ENCODE measurements around the gene GDPD5. TPM values are rescaled to one million over a fixed set of nuclear protein-coding genes. Genes with fewer than 3 reads are reported as not detected.

Gene GDPD5
- total and polyA plus RNA-seq, 10 of the 15 experiments (the other 5 are each of a cell fraction or from before 2014, with no cell fraction given) = 0.10 to 30.0 (median 6.7) TPM

DNA sequence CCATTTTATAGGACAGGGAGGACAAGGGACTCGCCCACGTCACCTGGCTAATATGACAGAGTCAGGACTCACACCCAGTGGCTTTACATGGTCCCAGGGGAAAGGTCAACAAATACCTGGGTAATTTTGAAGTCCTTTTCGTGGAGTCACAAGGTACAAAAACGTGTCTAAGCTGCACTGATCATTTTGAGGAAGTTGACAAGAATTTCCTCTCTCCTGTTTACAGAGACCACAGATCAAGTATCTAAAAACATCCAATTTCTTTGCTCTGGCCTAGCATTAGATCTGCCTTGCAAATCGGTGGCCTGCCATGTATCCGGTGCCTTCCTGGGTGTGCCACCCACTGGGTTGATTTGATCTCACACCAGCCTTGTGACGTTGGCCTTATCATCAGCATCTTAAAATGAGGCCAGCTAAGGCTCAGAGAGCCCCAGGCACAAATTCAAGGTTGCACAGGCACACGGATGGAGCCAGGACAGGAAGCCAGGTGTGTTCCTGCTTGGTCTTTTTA is 17.6 kb downstream of the GDPD5 start:
- intact Hi-C loops (cut with micrococcal nuclease; ENCODE audit: unreplicated experiment) = no loop called here
- Histone ChIP-seq H3K4me2 (ENCODE audit: control insufficient read depth, insufficient read depth) (0 out of 2 replicates have a peak overlapping the region, but pooled peaks have one; percentile 7), H3K9ac (ENCODE audit: control insufficient read depth, insufficient read depth, low read length) (no peak overlapping the region), H4K20me1 (ENCODE audit: control insufficient read depth, insufficient read depth) (no peaks in the 10 kb centered on the region), H3K27ac (ENCODE audit: control insufficient read depth, insufficient read depth) (no peak overlapping the region; the same call in 1 of the 2 replicates), H3K27me3 (replicated peaks in 1 of 2; ENCODE audit: control insufficient read depth in 2 of 2, insufficient read depth in 2 of 2, low read length in 1 of 2) (no peaks in the 10 kb centered on the region), H3K36me3 (ENCODE audit: control insufficient read depth in 2 of 2, insufficient read depth in 2 of 2, low read length in 1 of 2) (no peaks in the 10 kb centered on the region), H3K9me3 (replicated peaks; ENCODE audit: control insufficient read depth, insufficient read depth, low read length) (no peaks in the 10 kb centered on the region), H3K4me3 (no peak overlapping the region), H3K4me1 (ENCODE audit: control insufficient read depth, insufficient read depth, low read length) (peaks cover 21% of the 10 kb centered on the region), H2AFZ (ENCODE audit: control insufficient read depth, low read depth, low read length) (peak overlapping the region; percentile 30), H3K79me2 (ENCODE audit: control insufficient read depth, insufficient read depth, low read length) (no peaks in the 10 kb centered on the region)
- no TSS peak for BruUV-seq (replicated peaks)
- DNase-seq (ENCODE audit: low read depth, low spot score) (peak; percentile 44), FAIRE-seq (no peak), ATAC-seq (peak; percentile 81)
- in situ Hi-C loops (cut with MboI) = no loop called here
- SMC1A ChIA-PET (ENCODE audit: uncharacterized antibody, unreplicated experiment) = interaction anchor here (1.3 to 1.6 kb wide), 2 partner anchors 9 to 46 kb away, joined by 3 read pairs; no protein-coding TSS in a partner anchor
- RAD21 ChIA-PET (ENCODE audit: unreplicated experiment) = interaction anchor here (0.8 to 1.5 kb wide), 2 partner anchors 11 to 16 kb away, joined by 3 read pairs; no protein-coding TSS in a partner anchor
- POLR2A ChIA-PET = interaction anchor here (0.6 to 1.0 kb wide), 4 partner anchors 17 to 212 kb away, joined by 3 to 6 read pairs (median 5); no protein-coding TSS in a partner anchor
- CTCF ChIA-PET = interaction anchor here (0.9 to 1.4 kb wide), 3 partner anchors 11 to 22 kb away, joined by 3 to 4 read pairs (median 3); no protein-coding TSS in a partner anchor
- whole genome bisulfite sequencing (ENCODE audit: insufficient coverage, insufficient replicate concordance, low lambda C conversion rate, missing lambda C conversion rate) = 31% methylated on average over 8 of the region's 8 CpGs
- TF ChIP-seq, protein P1, sequence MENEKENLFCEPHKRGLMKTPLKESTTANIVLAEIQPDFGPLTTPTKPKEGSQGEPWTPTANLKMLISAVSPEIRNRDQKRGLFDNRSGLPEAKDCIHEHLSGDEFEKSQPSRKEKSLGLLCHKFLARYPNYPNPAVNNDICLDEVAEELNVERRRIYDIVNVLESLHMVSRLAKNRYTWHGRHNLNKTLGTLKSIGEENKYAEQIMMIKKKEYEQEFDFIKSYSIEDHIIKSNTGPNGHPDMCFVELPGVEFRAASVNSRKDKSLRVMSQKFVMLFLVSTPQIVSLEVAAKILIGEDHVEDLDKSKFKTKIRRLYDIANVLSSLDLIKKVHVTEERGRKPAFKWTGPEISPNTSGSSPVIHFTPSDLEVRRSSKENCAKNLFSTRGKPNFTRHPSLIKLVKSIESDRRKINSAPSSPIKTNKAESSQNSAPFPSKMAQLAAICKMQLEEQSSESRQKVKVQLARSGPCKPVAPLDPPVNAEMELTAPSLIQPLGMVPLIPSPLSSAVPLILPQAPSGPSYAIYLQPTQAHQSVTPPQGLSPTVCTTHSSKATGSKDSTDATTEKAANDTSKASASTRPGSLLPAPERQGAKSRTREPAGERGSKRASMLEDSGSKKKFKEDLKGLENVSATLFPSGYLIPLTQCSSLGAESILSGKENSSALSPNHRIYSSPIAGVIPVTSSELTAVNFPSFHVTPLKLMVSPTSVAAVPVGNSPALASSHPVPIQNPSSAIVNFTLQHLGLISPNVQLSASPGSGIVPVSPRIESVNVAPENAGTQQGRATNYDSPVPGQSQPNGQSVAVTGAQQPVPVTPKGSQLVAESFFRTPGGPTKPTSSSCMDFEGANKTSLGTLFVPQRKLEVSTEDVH (IDR thresholded peaks at IDR 0.05; ENCODE audit: low read depth, partially characterized antibody) = no peak
- no peak for TF ChIP-seq PRDM15 (CRISPR knock-in tag; IDR thresholded peaks at IDR 0.05)
- TF ChIP-seq SUPT20H (IDR thresholded peaks at IDR 0.05; ENCODE audit: borderline replicate concordance, control insufficient read depth, low read depth, low read length) = no peak
- peak; percentile 7 to 57; a peak in 2 of 4 replicates for TF ChIP-seq BHLHE40 (IDR thresholded peaks at IDR 0.05; ENCODE audit: borderline replicate concordance in 1 of 2, low read depth in 2 of 2, low read length in 1 of 2)
- no peak for TF ChIP-seq MXI1 (IDR thresholded peaks at IDR 0.05; ENCODE audit: low read depth, low read length)
- TF ChIP-seq ZNF687 (IDR thresholded peaks at IDR 0.05) = peak; percentile 43; the same call in 1 of the 2 replicates
- no peak for TF ChIP-seq STAT3 (IDR thresholded peaks at IDR 0.05; ENCODE audit: low read depth, low read length)
- peak; percentile 76 for TF ChIP-seq MEF2B (IDR thresholded peaks at IDR 0.05; ENCODE audit: partially characterized antibody, poor library complexity, severe bottlenecking)
- TF ChIP-seq ATF3 (IDR thresholded peaks at IDR 0.05; ENCODE audit: borderline replicate concordance, extremely low read depth, low read depth, low read length) = no peak
- no peak for TF ChIP-seq BRCA1 (IDR thresholded peaks at IDR 0.05; ENCODE audit: low read depth, low read length)
- TF ChIP-seq JUNB (IDR thresholded peaks at IDR 0.05) = no peak
